OCI-LY7 (cell line): ENCODE measurements around the gene ALB. TPM values are rescaled to one million over a fixed set of nuclear protein-coding genes. Genes with fewer than 3 reads are reported as not detected.

Source experiments
- total RNA-seq, 2 experiments: library from RNA; depleted of rRNA in 1 of 2; stranded (reverse); fragments of >200 nt in 1 of 2; shearing (Covaris generic) in 1 of 2; gene quantifications; 2 replicates each; pipeline ENCODE4 v1.2.3, GENCODE V29; 2014 to 2022

Gene ALB
- total RNA-seq, 2 experiments from 2014 or later = not detected

Other genes starting within 250 kb of the ALB start
- gene ANKRD17, start 145.5 kb upstream of the ALB start, total RNA-seq (2014; rRNA removed; shearing (Covaris generic)) = 39.4 and 53.0 TPM in 2 replicates
- 70.3 and 77.4 TPM in 2 replicates for gene ANKRD17, start 145.5 kb upstream of the ALB start, total RNA-seq (2022)
- not detected in 2 replicates for gene AFP, start 31.9 kb downstream of the ALB start, total RNA-seq (2014; rRNA removed; shearing (Covaris generic))
- gene AFP, start 31.9 kb downstream of the ALB start, total RNA-seq (2022) = not detected in 2 replicates
- not detected in 2 replicates for gene AFM, start 77.5 kb downstream of the ALB start, total RNA-seq (2014; rRNA removed; shearing (Covaris generic))
- not detected in 2 replicates for gene AFM, start 77.5 kb downstream of the ALB start, total RNA-seq (2022)
- 32.5 and 48.3 TPM in 2 replicates for gene RASSF6, start 216.1 kb downstream of the ALB start, total RNA-seq (2014; rRNA removed; shearing (Covaris generic))
- gene RASSF6, start 216.1 kb downstream of the ALB start, total RNA-seq (2022) = 62.2 and 86.6 TPM in 2 replicates